ENCODE data around the gene CCDC34. TPM values are rescaled to one million over a fixed set of nuclear protein-coding genes. Genes with fewer than 3 reads are reported as not detected.

Gene CCDC34
- total and polyA plus RNA-seq, 2 of the 8 experiments (the other 6 are each of a cell fraction or from before 2014, with no cell fraction given), result 7.7 to 24.3 TPM

DNA sequence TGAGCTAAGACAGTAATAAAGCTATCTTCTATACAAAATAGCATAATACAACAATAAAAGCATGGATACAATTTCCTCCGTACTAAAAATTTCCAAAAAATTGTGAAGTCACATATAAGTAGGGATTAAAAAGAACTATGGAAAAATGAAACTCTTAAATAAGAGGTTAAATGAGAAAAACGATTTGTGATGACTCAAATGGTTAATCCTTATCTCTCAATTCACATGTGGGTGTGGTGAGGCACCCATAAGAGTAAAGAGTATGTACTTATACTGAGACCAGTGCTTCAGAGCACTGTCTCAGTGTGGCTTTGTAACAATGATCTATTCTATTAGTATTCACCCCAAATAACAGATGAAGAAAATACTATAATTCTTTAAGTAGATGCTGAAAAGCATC lies 25.0 kb upstream of the CCDC34 start:
- FAIRE-seq, result no peak
- no peaks in the 10 kb centered on the region; the same call in 1 of the 2 replicates for H3K23me2 ChIP-seq (ENCODE audit: low read depth, low read length)
- DNase-seq (ENCODE audit: low read depth in 1 of 2, low spot score in 2 of 2), result no peak
- H3K27ac ChIP-seq (ENCODE audit: low read depth, low read length), result no peak overlapping the region
- peaks cover 0 to 27% of the 10 kb centered on the region in 2 experiments; a peak in 2 of 4 replicates for H3K79me2 ChIP-seq (ENCODE audit: control insufficient read depth in 1 of 2, insufficient read depth in 2 of 2, low read length in 2 of 2)
- H2BK12ac ChIP-seq (ENCODE audit: low read depth, low read length), result no peak overlapping the region
- H3K4me2 ChIP-seq (ENCODE audit: insufficient read depth in 1 of 2, low read depth in 2 of 2, low read length in 2 of 2), result no peak overlapping the region
- H3K36me3 ChIP-seq (ENCODE audit: control insufficient read depth in 2 of 4, insufficient read depth in 4 of 4, low read length in 3 of 4), result peaks cover 0 to 65% (median 17%) of the 10 kb centered on the region in 4 experiments; a peak in 7 of 8 replicates
- no peak overlapping the region for H3K23ac ChIP-seq (ENCODE audit: insufficient read length)
- no peak overlapping the region for H3K4me3 ChIP-seq (ENCODE audit: extremely low read depth in 1 of 4, insufficient read depth in 2 of 4, low read depth in 3 of 4, low read length in 4 of 4)
- no peak overlapping the region for H2AK5ac ChIP-seq (ENCODE audit: low read depth, low read length)
- H3K18ac ChIP-seq (ENCODE audit: extremely low read depth, low read length), result no peak overlapping the region
- H2BK120ac ChIP-seq (replicated peaks; ENCODE audit: low read depth, low read length), result no peak overlapping the region
- H2BK15ac ChIP-seq (ENCODE audit: low read length), result no peak overlapping the region
- no peak overlapping the region for H4K91ac ChIP-seq (replicated peaks; ENCODE audit: insufficient read length, low read length)
- no peak overlapping the region for H2AFZ ChIP-seq (ENCODE audit: low read length)
- H3K14ac ChIP-seq (ENCODE audit: insufficient read length), result no peak overlapping the region
- ChIA-PET POLR2A (ENCODE audit: partially characterized antibody) (interaction anchor here (1.6 kb wide), 1 partner anchor 14 kb away, joined by 3 read pairs; no protein-coding TSS in a partner anchor), CTCF (ENCODE audit: partially characterized antibody) (interaction anchor here (0.5 to 2.4 kb wide), 3 partner anchors 98 to 658 kb away, joined by 3 to 10 read pairs (median 3); no protein-coding TSS in a partner anchor)
- H4K20me1 ChIP-seq (replicated peaks in 1 of 2; ENCODE audit: control insufficient read depth in 1 of 2, insufficient read depth in 2 of 2, low read length in 2 of 2), result peaks cover 0 to 2% of the 10 kb centered on the region in 2 experiments
- no peak overlapping the region for H4K8ac ChIP-seq (ENCODE audit: extremely low read depth, insufficient read depth, low read length)
- H3K79me1 ChIP-seq (ENCODE audit: low read depth, low read length), result no peaks in the 10 kb centered on the region
- H3K9me3 ChIP-seq (ENCODE audit: insufficient read depth in 2 of 2, low read depth in 1 of 2, low read length in 1 of 2), result no peaks in the 10 kb centered on the region
- WGBS, 2 experiments (ENCODE audit: extremely low coverage in 1 of 2, insufficient coverage in 1 of 2, insufficient read length in 1 of 2, insufficient replicate concordance in 2 of 2, low coverage in 1 of 2, low lambda C conversion rate in 2 of 2, missing lambda C conversion rate in 1 of 2), result 59% methylated on average over 2 of the region's 2 CpGs; no CpG with 5 or more reads in 1 of the 2 experiments
- no peak overlapping the region for H3K4ac ChIP-seq (replicated peaks; ENCODE audit: insufficient read length, low read depth, low read length)
- no peak overlapping the region for H3K9ac ChIP-seq (replicated peaks in 1 of 4; ENCODE audit: extremely low read depth in 1 of 4, low read depth in 3 of 4, low read length in 3 of 4)
- H2BK5ac ChIP-seq (ENCODE audit: low read depth, low read length), result no peak overlapping the region
- no peak overlapping the region for H2BK20ac ChIP-seq (ENCODE audit: low read length)
- no peak overlapping the region for H4K5ac ChIP-seq (ENCODE audit: insufficient read length, low read depth, low read length)
- H3K4me1 ChIP-seq (replicated peaks in 1 of 4; ENCODE audit: control insufficient read depth in 3 of 4, insufficient read depth in 4 of 4, low read length in 3 of 4), result peaks cover 4 to 19% (median 9%) of the 10 kb centered on the region in 4 experiments; a peak in 5 of 7 replicates
- no peak overlapping the region for H3K56ac ChIP-seq (replicated peaks; ENCODE audit: insufficient read length, low read depth, low read length)
- H3K27me3 ChIP-seq (replicated peaks in 1 of 4; ENCODE audit: control insufficient read depth in 3 of 4, extremely low read depth in 1 of 4, insufficient read depth in 3 of 4, low read length in 3 of 4), result no peaks in the 10 kb centered on the region
- no peak for TF ChIP-seq RAD21 (IDR thresholded peaks at IDR 0.05 in 1 of 2, conservative IDR thresholded peaks at IDR 0.05 in 1 of 2; ENCODE audit: low read depth in 2 of 2, low read length in 2 of 2)
- TF ChIP-seq KDM1A (IDR thresholded peaks at IDR 0.05; ENCODE audit: borderline replicate concordance, low read length), result no peak
- TF ChIP-seq ATF2 (IDR thresholded peaks at IDR 0.05; ENCODE audit: low read length), result no peak
- no peak for TF ChIP-seq SAP30 (IDR thresholded peaks at IDR 0.05; ENCODE audit: insufficient read depth, insufficient replicate concordance, low read length)
- no peak for TF ChIP-seq YY1 (IDR thresholded peaks at IDR 0.05; ENCODE audit: low read depth, low read length)
- TF ChIP-seq SIN3A (conservative IDR thresholded peaks at IDR 0.05 in 1 of 2, IDR thresholded peaks at IDR 0.05 in 1 of 2; ENCODE audit: low read depth in 1 of 2, low read length in 2 of 2), result no peak
- TF ChIP-seq RFX5 (IDR thresholded peaks at IDR 0.05; ENCODE audit: borderline replicate concordance, low read depth, low read length), result no peak
- TF ChIP-seq HDAC2 (IDR thresholded peaks at IDR 0.05; ENCODE audit: borderline replicate concordance in 1 of 2, low read depth in 2 of 2, low read length in 2 of 2), result no peak
- no peak for TF ChIP-seq RBBP5 (IDR thresholded peaks at IDR 0.05; ENCODE audit: borderline replicate concordance, low read depth, low read length)
- TF ChIP-seq SIX5 (IDR thresholded peaks at IDR 0.05; ENCODE audit: low read depth, low read length), result no peak
- TF ChIP-seq SP4 (IDR thresholded peaks at IDR 0.05; ENCODE audit: low read length), result no peak

Measured in H1 (cell line).